Measurements from ENCODE around the gene ZNF155. TPM values are rescaled to one million over a fixed set of nuclear protein-coding genes. Genes with fewer than 3 reads are reported as not detected.

Gene ZNF155
- total RNA-seq: 2.8 and 3.6 TPM in 2 replicates

DNA sequence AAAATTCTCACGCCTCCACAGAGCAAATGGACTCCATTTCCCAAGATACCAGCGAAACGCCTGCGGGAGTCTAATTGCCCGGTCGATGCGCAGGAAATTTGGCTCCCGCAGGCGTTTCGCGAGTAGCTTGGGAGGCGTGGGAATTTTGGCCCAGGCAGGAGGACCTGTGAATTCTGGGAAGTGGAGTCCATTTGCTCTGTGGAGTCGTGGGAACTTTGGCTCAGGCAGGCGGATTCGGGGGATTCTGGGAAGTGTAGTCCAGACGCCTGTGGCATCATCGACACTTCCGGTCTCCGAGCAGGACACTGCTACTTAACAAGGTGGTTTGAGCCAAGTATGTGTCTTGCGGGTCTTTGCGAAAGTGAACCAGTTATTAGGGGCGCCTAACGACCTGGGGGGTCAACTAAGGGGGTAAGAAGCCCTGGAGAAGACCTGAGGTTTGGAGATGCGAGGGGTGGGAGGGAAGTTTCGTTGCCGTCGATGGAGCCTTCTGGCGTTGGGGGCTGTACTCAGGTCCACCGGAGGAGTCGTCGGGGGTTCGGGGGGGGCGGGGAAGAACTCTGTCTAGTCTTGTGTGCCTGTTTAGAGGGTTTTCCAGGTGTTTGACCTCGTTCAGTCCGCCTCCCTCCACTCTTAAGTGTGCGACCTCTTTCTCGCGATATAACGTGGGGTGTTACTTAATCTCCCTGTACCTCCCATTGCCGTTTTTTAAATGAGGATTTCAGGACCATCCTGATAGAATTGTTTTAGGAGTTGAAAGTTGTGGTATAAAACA, at the start of gene ZNF155:
TSS of gene ZNF155 (plus strand) at position 277 of the 775 bp plus-strand sequence. CDS start 4,356 bp downstream, outside the sequence.

GRCh38 chr19:43934985-43935708, 48.8 kb upstream of the ZNF155 start, which contains the start of gene ZNF45:
TSS of gene ZNF45 (minus strand) at chr19:43935282. CDS start at chr19:43922185, 13,097 bp downstream.

GRCh38 chr19:43950834-43951645, 32.9 kb upstream of the ZNF155 start, which contains the start of gene ZNF221:
TSS of gene ZNF221 (plus strand) at chr19:43951228. CDS start at chr19:43962727, 11,499 bp downstream.

GRCh38 chr19:44002566-44003460, 18.8 kb downstream of the ZNF155 start, which contains the start of gene ZNF230:
TSS of gene ZNF230 (plus strand) at chr19:44002957. CDS start at chr19:44007079, 4,122 bp downstream.

GRCh38 chr19:44025217-44025936, 41.4 kb downstream of the ZNF155 start, which contains the start of gene ZNF222:
TSS of gene ZNF222 (plus strand) at chr19:44025379. CDS start at chr19:44025437, 58 bp downstream.

Other genes starting within 250 kb of the ZNF155 start
- gene SMG9, start 229.2 kb upstream of the ZNF155 start, total RNA-seq: 12.7 and 15.5 TPM in 2 replicates
- gene KCNN4, start 203.2 kb upstream of the ZNF155 start, total RNA-seq: not detected in 2 replicates
- 1.00 and 1.5 TPM in 2 replicates for gene LYPD5, start 181.7 kb upstream of the ZNF155 start, total RNA-seq
- gene ZNF283, start 156.9 kb upstream of the ZNF155 start, total RNA-seq: 3.2 and 5.5 TPM in 2 replicates
- 1.7 and 2.4 TPM in 2 replicates for gene ZNF404, start 100.2 kb upstream of the ZNF155 start, total RNA-seq
- gene ZNF45, start 48.9 kb upstream of the ZNF155 start, total RNA-seq: 4.8 and 11.5 TPM in 2 replicates
- gene ZNF221, start 33.0 kb upstream of the ZNF155 start, total RNA-seq: 7.6 and 10.6 TPM in 2 replicates
- gene ZNF230, start 18.8 kb downstream of the ZNF155 start, total RNA-seq: 3.6 and 4.4 TPM in 2 replicates
- gene ZNF222, start 41.2 kb downstream of the ZNF155 start, total RNA-seq: 2.5 and 2.7 TPM in 2 replicates
- 2.5 and 5.5 TPM in 2 replicates for gene ZNF223, start 67.8 kb downstream of the ZNF155 start, total RNA-seq
- 1.9 and 2.2 TPM in 2 replicates for gene ZNF284, start 88.0 kb downstream of the ZNF155 start, total RNA-seq
- 8.3 and 20.1 TPM in 2 replicates for gene ZNF224, start 110.2 kb downstream of the ZNF155 start, total RNA-seq
- gene ZNF225, start 129.2 kb downstream of the ZNF155 start, total RNA-seq: 2.9 and 4.4 TPM in 2 replicates
- 5.7 and 15.0 TPM in 2 replicates for gene ZNF234, start 157.4 kb downstream of the ZNF155 start, total RNA-seq
- gene ZNF226, start 180.9 kb downstream of the ZNF155 start, total RNA-seq: 14.2 and 21.7 TPM in 2 replicates
- gene ZNF227, start 228.3 kb downstream of the ZNF155 start, total RNA-seq: 15.5 and 17.9 TPM in 2 replicates